A549 (cell line): Measurements from ENCODE around the gene PIK3IP1. TPM values are rescaled to one million over a fixed set of nuclear protein-coding genes. Genes with fewer than 3 reads are reported as not detected.

ENCODE experiments used
- ATAC-seq, 2 experiments: fragments of 200-7000 bp in 1 of 2; fragments of >200 bp in 1 of 2; cut with Nextera tagmentation in 1 of 2; cut with Tn5 transposase in 1 of 2; 3 replicates each; pipeline versions ENCODE4 v1.8.0 to v1.9.1; 2018 to 2020; ENCODE audit warnings: mild to moderate bottlenecking in 1 of 2, moderate library complexity in 1 of 2
- CTCF ChIA-PET: fragments of 300-600 bp; sonication (Branson Sonifier 250); formaldehyde crosslinking; extraction: SDS; loops from one replicate; lab custom pipeline; 2021; ENCODE audit warnings: antibody characterized with exemption, inconsistent platforms; lab: Yijun Ruan, JAX
- POLR2A ChIA-PET: fragments of 350-600 bp; formaldehyde crosslinking; extraction: SDS; loops from one replicate; lab custom pipeline; 2021; ENCODE audit warnings: antibody characterized with exemption, inconsistent platforms; lab: Yijun Ruan, JAX
- DNase-seq, 2 experiments: peaks; one replicate each; pipeline versions ENCODE4 v3.0.0 to v3.0.0-alpha.2; 2011 to 2016; ENCODE audit warnings: low read depth in 1 of 2, low spot score in 1 of 2
- FAIRE-seq: peaks from 2 replicates; lab custom pipeline; 2011; peaks lifted over from hg19 to GRCh38; lab: Jason Lieb, UNC
- H3K27ac ChIP-seq, 2 experiments: fragments of >200 bp; sonication (Bioruptor Twin); formaldehyde crosslinking; 3 replicates each; pipeline ENCODE4 v1.5.1; 2016 to 2017
- H3K4me1 ChIP-seq: fragments of >200 bp; sonication (Bioruptor Twin); formaldehyde crosslinking; 3 replicates; pipeline ENCODE4 v1.6.1; 2016
- H3K4me2 ChIP-seq: fragments of >200 bp; sonication (Bioruptor Twin); formaldehyde crosslinking; 3 replicates; pipeline ENCODE4 v1.6.1; 2016
- H3K4me3 ChIP-seq: fragments of >200 bp; sonication (Bioruptor Twin); formaldehyde crosslinking; 3 replicates; pipeline ENCODE4 v1.5.1; 2016
- H3K9me3 ChIP-seq: fragments of >200 bp; sonication (Bioruptor Twin); formaldehyde crosslinking; 3 replicates; pipeline ENCODE4 v1.6.1; 2016
- BHLHE40 ChIP-seq: IDR thresholded peaks from 2 replicates; pipeline ENCODE4 v1.6.1; 2012; ENCODE audit warnings: low read depth, low read length, inconsistent platforms
- CEBPB ChIP-seq, 2 experiments: fragments of >200 bp in 1 of 2; sonication (Bioruptor Twin) in 1 of 2; formaldehyde crosslinking in 1 of 2; IDR thresholded peaks; 2 replicates each; pipeline ENCODE4 v1.6.1; 2012 to 2016
- EHMT2 ChIP-seq: fragments of 200-600 bp; sonication (generic); IDR thresholded peaks from 2 replicates; pipeline ENCODE4 v1.6.1; 2016; ENCODE audit warnings: antibody characterized with exemption, low read depth, mild to moderate bottlenecking, moderate library complexity
- EP300 ChIP-seq, 2 experiments: fragments of >200 bp; sonication (Bioruptor Twin); formaldehyde crosslinking; IDR thresholded peaks; 2 replicates in 1 of 2; 3 replicates in 1 of 2; pipeline ENCODE4 v1.6.1; 2016 to 2017
- ESRRA ChIP-seq: fragments of 150-350 bp; IDR thresholded peaks from 2 replicates; pipeline ENCODE4 v1.6.1; 2014; ENCODE audit warnings: mild to moderate bottlenecking, low read length, borderline replicate concordance
- FOSB ChIP-seq: fragments of 250-450 bp; sonication (Bioruptor Pico); IDR thresholded peaks from 2 replicates; pipeline ENCODE4 v1.5.0; 2020; ENCODE audit warnings: mild to moderate bottlenecking, moderate library complexity
- FOSL2 ChIP-seq, 2 experiments: fragments of 450-650 bp in 1 of 2; fragments of >200 bp in 1 of 2; sonication (Bioruptor Twin) in 1 of 2; formaldehyde crosslinking; IDR thresholded peaks; 2 replicates each; pipeline versions ENCODE4 v1.5.0 to v1.6.1; 2016 to 2020; ENCODE audit warnings: mild to moderate bottlenecking in 1 of 2, moderate library complexity in 1 of 2
- HDAC2 ChIP-seq: fragments of 200-600 bp; sonication (generic); IDR thresholded peaks from 2 replicates; pipeline ENCODE4 v1.6.1; 2016
- HOXA7 ChIP-seq: fragments of 250-450 bp; sonication (Bioruptor Pico); IDR thresholded peaks from 2 replicates; pipeline ENCODE4 v1.5.0; 2020; ENCODE audit warnings: mild to moderate bottlenecking, moderate library complexity
- HOXB13 ChIP-seq: fragments of 250-450 bp; sonication (Bioruptor Pico); IDR thresholded peaks from 2 replicates; pipeline ENCODE4 v1.5.0; 2020; ENCODE audit warnings: low read depth, mild to moderate bottlenecking, moderate library complexity
- HOXB5 ChIP-seq: fragments of 250-450 bp; sonication (Bioruptor Pico); IDR thresholded peaks from 2 replicates; pipeline ENCODE4 v1.5.0; 2020; ENCODE audit warnings: mild to moderate bottlenecking, moderate library complexity
- JUNB ChIP-seq: fragments of >200 bp; sonication (Bioruptor Twin); formaldehyde crosslinking; IDR thresholded peaks from 2 replicates; pipeline ENCODE4 v1.6.1; 2016
- POLR2A ChIP-seq: IDR thresholded peaks from 2 replicates; pipeline ENCODE4 v1.6.1; 2012; ENCODE audit warnings: mild to moderate bottlenecking, low read length
- RAD21 ChIP-seq, 2 experiments: fragments of >200 bp in 1 of 2; sonication (Bioruptor Twin) in 1 of 2; formaldehyde crosslinking in 1 of 2; IDR thresholded peaks in 1 of 2; conservative IDR thresholded peaks in 1 of 2; 2 replicates in 1 of 2; 3 replicates in 1 of 2; pipeline ENCODE4 v1.6.1; 2012 to 2018; ENCODE audit warnings: inconsistent platforms in 1 of 2
- RARB ChIP-seq: fragments of 250-450 bp; sonication (Bioruptor Pico); IDR thresholded peaks from 2 replicates; pipeline ENCODE4 v1.8.0; 2021; ENCODE audit warnings: mild to moderate bottlenecking, moderate library complexity
- RCOR1 ChIP-seq: fragments of 150-350 bp; IDR thresholded peaks from 2 replicates; pipeline ENCODE4 v1.6.1; 2014; ENCODE audit warnings: antibody characterized with exemption, low read length, low read depth
- RFX5 ChIP-seq: fragments of 450-650 bp; IDR thresholded peaks from 2 replicates; pipeline ENCODE4 v1.7.1; 2014; ENCODE audit warnings: antibody characterized with exemption, mild to moderate bottlenecking, moderate library complexity
- SMC3 ChIP-seq: fragments of >200 bp; sonication (Bioruptor Twin); formaldehyde crosslinking; IDR thresholded peaks from 3 replicates; pipeline ENCODE4 v1.6.1; 2018; ENCODE audit warnings: inconsistent platforms
- SREBF2 ChIP-seq: fragments of 450-650 bp; IDR thresholded peaks from 2 replicates; pipeline ENCODE4 v1.6.1; 2014; ENCODE audit warnings: mild to moderate bottlenecking, moderate library complexity
- TFCP2L1 ChIP-seq: fragments of 250-450 bp; sonication (Bioruptor Pico); IDR thresholded peaks from 2 replicates; pipeline ENCODE4 v1.5.0; 2021; ENCODE audit warnings: mild to moderate bottlenecking
- WGBS: methylation state at CpG from one replicate; pipeline ENCODE4 v1.1.6; 2017; ENCODE audit errors: missing lambda C conversion rate; 5-methylcytosine and 5-hydroxymethylcytosine counted together
- polyA plus RNA-seq, 4 experiments: library from polyadenylated mRNA; depleted of rRNA in 3 of 4; stranded (reverse); fragments of >200 nt; fragmentation: RNase III in 1 of 4; extraction: RNeasy Plus Mini Kit Qiagen cat#74134 plus additional on column Dnase treatment in 1 of 4; gene quantifications; 2 replicates in 3 of 4; 3 replicates in 1 of 4; pipeline ENCODE4 v1.2.3, GENCODE V29; 2011 to 2017
- TF ChIP-seq, protein P1 (sequence below): fragments of >200 bp; sonication (Bioruptor Twin); formaldehyde crosslinking; IDR thresholded peaks from 2 replicates; pipeline ENCODE4 v1.6.1; 2016
- TF ChIP-seq, protein P2 (sequence below): IDR thresholded peaks from 2 replicates; pipeline ENCODE4 v1.6.1; 2012; ENCODE audit warnings: low read depth, borderline replicate concordance
- TF ChIP-seq, protein P3 (sequence below): fragments of 200-600 bp; sonication (generic); IDR thresholded peaks from 2 replicates; pipeline ENCODE4 v1.6.1; 2016; ENCODE audit warnings: antibody characterized with exemption, mild to moderate bottlenecking, moderate library complexity
- TF ChIP-seq, protein P4 (sequence below): fragments of 250-450 bp; sonication (Bioruptor Pico); IDR thresholded peaks from 2 replicates; pipeline ENCODE4 v1.5.0; 2020; ENCODE audit warnings: low read depth, mild to moderate bottlenecking, moderate library complexity
- TF ChIP-seq, protein P5 (sequence below): fragments of >200 bp; sonication (Bioruptor Twin); formaldehyde crosslinking; IDR thresholded peaks from 3 replicates; pipeline ENCODE4 v1.5.1; 2016
- TF ChIP-seq, protein P6 (sequence below): fragments of 250-450 bp; sonication (Bioruptor Pico); IDR thresholded peaks from 2 replicates; pipeline ENCODE4 v1.5.0; 2021; ENCODE audit warnings: mild to moderate bottlenecking, moderate library complexity, borderline replicate concordance

PIK3IP1 gene
- polyA plus RNA-seq, 2 of the 4 experiments (the other 2 are of a cell fraction): 0.90 to 1.6 TPM

DNA sequence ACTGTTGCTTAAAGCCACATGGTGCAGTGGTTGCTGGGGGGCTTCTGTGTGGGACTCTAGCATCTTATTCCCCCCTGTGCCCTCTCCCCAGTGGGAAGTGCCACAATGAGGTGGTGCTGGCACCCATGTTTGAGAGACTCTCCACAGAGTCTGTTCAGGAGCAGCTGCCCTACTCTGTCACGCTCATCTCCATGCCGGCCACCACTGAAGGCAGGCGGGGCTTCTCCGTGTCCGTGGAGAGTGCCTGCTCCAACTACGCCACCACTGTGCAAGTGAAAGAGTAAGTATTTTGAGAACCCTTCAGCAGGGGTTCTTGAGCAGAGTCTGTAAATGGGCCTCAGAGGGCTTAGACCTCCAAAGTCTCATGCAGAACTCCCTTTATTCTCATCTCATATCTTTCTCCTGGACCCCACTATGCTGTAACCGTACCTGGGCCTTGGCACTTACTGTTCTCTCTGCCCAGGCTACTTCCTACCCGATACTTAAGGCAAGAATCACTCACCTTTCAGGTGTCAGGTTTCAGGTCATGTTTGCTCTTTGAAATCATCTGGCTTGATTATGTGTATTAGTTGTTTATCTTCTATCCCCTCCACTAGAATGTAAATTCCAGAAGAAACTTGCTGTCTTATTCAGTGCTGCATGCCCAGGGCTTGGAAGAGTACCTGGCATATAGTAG is 32.4 kb downstream of the PIK3IP1 start:
- Histone ChIP-seq H3K27ac (no peak overlapping the region), H3K4me3 (no peak overlapping the region), H3K4me1 (no peaks in the 10 kb centered on the region), H3K9me3 (no peaks in the 10 kb centered on the region), H3K4me2 (no peak overlapping the region)
- ATAC-seq (no peak), FAIRE-seq (no peak), DNase-seq (no peak)
- POLR2A ChIA-PET: no interaction called here
- CTCF ChIA-PET: interaction anchor here (1.6 to 4.5 kb wide), 3 partner anchors 10 to 33 kb away, joined by 3 to 34 read pairs (median 4); no protein-coding TSS in a partner anchor
- WGBS: 87% methylated on average over 8 of the region's 8 CpGs
- TF ChIP-seq HOXB13 (CRISPR knock-in tag) (no peak), CEBPB (IDR thresholded peaks at IDR 0.05) (no peak), BHLHE40 (no peak), TFCP2L1 (no peak), FOSB (CRISPR knock-in tag) (no peak), RAD21 (conservative IDR thresholded peaks at IDR 0.05 in 1 of 2, IDR thresholded peaks at IDR 0.05 in 1 of 2) (no peak), HDAC2 (no peak), RFX5 (no peak), SREBF2 (no peak), HOXA7 (no peak), FOSL2 (IDR thresholded peaks at IDR 0.05) (no peak), FOSL2 (CRISPR knock-in tag; IDR thresholded peaks at IDR 0.05) (no peak), POLR2A (no peak), ESRRA (no peak), SMC3 (no peak)
- TF ChIP-seq, protein P1, sequence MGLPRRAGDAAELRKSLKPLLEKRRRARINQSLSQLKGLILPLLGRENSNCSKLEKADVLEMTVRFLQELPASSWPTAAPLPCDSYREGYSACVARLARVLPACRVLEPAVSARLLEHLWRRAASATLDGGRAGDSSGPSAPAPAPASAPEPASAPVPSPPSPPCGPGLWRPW: no peak
- TF ChIP-seq, protein P2, sequence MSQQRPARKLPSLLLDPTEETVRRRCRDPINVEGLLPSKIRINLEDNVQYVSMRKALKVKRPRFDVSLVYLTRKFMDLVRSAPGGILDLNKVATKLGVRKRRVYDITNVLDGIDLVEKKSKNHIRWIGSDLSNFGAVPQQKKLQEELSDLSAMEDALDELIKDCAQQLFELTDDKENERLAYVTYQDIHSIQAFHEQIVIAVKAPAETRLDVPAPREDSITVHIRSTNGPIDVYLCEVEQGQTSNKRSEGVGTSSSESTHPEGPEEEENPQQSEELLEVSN: no peak
- TF ChIP-seq, protein P3, sequence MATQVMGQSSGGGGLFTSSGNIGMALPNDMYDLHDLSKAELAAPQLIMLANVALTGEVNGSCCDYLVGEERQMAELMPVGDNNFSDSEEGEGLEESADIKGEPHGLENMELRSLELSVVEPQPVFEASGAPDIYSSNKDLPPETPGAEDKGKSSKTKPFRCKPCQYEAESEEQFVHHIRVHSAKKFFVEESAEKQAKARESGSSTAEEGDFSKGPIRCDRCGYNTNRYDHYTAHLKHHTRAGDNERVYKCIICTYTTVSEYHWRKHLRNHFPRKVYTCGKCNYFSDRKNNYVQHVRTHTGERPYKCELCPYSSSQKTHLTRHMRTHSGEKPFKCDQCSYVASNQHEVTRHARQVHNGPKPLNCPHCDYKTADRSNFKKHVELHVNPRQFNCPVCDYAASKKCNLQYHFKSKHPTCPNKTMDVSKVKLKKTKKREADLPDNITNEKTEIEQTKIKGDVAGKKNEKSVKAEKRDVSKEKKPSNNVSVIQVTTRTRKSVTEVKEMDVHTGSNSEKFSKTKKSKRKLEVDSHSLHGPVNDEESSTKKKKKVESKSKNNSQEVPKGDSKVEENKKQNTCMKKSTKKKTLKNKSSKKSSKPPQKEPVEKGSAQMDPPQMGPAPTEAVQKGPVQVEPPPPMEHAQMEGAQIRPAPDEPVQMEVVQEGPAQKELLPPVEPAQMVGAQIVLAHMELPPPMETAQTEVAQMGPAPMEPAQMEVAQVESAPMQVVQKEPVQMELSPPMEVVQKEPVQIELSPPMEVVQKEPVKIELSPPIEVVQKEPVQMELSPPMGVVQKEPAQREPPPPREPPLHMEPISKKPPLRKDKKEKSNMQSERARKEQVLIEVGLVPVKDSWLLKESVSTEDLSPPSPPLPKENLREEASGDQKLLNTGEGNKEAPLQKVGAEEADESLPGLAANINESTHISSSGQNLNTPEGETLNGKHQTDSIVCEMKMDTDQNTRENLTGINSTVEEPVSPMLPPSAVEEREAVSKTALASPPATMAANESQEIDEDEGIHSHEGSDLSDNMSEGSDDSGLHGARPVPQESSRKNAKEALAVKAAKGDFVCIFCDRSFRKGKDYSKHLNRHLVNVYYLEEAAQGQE: no peak

DNA sequence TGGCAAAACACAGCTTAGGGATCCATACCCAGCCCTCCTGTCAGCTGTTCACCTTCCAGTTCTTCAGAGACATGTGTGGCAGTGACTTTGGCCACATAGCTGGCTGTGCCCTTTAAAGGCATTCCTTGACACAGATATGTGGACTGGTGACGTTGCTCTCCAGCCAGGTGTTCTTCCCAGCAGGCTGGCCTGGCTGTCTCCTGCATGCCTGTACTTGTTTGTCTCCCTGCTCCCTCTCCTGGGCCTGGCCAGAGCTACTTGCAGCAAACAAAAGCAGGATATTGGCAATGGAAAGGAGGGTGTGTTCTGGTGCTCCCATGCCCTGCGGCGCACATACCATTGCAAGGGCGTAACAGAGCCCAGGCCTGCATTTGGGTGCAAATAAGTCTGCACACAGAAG is 38.3 kb downstream of the PIK3IP1 start:
- ChIA-PET POLR2A (interaction anchor here (1.1 kb wide), 1 partner anchor 9 kb away, joined by 3 read pairs; no protein-coding TSS in a partner anchor), CTCF (interaction anchor here (1.0 to 2.3 kb wide), 5 partner anchors 12 to 59 kb away, joined by 3 to 11 read pairs (median 3); partner anchors contain the start of gene LIMK2)
- FAIRE-seq (no peak), DNase-seq (no peak), ATAC-seq (no peak)
- TF ChIP-seq EP300 (IDR thresholded peaks at IDR 0.05) (no peak), RARB (CRISPR knock-in tag) (no peak), ESRRA (no peak), RCOR1 (no peak), HOXB13 (CRISPR knock-in tag) (no peak), HOXB5 (no peak), TFCP2L1 (no peak), JUNB (no peak), EHMT2 (no peak), HOXA7 (no peak)
- TF ChIP-seq, protein P4, sequence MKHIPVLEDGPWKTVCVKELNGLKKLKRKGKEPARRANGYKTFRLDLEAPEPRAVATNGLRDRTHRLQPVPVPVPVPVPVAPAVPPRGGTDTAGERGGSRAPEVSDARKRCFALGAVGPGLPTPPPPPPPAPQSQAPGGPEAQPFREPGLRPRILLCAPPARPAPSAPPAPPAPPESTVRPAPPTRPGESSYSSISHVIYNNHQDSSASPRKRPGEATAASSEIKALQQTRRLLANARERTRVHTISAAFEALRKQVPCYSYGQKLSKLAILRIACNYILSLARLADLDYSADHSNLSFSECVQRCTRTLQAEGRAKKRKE (CRISPR knock-in tag): no peak
- TF ChIP-seq, protein P5, sequence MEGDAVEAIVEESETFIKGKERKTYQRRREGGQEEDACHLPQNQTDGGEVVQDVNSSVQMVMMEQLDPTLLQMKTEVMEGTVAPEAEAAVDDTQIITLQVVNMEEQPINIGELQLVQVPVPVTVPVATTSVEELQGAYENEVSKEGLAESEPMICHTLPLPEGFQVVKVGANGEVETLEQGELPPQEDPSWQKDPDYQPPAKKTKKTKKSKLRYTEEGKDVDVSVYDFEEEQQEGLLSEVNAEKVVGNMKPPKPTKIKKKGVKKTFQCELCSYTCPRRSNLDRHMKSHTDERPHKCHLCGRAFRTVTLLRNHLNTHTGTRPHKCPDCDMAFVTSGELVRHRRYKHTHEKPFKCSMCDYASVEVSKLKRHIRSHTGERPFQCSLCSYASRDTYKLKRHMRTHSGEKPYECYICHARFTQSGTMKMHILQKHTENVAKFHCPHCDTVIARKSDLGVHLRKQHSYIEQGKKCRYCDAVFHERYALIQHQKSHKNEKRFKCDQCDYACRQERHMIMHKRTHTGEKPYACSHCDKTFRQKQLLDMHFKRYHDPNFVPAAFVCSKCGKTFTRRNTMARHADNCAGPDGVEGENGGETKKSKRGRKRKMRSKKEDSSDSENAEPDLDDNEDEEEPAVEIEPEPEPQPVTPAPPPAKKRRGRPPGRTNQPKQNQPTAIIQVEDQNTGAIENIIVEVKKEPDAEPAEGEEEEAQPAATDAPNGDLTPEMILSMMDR: no peak
- TF ChIP-seq, protein P6, sequence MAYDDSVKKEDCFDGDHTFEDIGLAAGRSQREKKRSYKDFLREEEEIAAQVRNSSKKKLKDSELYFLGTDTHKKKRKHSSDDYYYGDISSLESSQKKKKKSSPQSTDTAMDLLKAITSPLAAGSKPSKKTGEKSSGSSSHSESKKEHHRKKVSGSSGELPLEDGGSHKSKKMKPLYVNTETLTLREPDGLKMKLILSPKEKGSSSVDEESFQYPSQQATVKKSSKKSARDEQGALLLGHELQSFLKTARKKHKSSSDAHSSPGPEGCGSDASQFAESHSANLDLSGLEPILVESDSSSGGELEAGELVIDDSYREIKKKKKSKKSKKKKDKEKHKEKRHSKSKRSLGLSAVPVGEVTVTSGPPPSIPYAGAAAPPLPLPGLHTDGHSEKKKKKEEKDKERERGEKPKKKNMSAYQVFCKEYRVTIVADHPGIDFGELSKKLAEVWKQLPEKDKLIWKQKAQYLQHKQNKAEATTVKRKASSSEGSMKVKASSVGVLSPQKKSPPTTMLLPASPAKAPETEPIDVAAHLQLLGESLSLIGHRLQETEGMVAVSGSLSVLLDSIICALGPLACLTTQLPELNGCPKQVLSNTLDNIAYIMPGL (CRISPR knock-in tag): no peak
- 93% methylated on average over 4 of the region's 4 CpGs for WGBS
- Histone ChIP-seq H3K4me1 (peaks cover 4% of the 10 kb centered on the region; the same call in 1 of the 3 replicates), H3K4me3 (no peak overlapping the region), H3K4me2 (no peak overlapping the region), H3K27ac (no peak overlapping the region), H3K9me3 (no peaks in the 10 kb centered on the region)
